ENCODE results near the gene SLC26A6. TPM values are rescaled to one million over a fixed set of nuclear protein-coding genes. Genes with fewer than 3 reads are reported as not detected.

Gene SLC26A6
- total and polyA plus RNA-seq, 2 of the 13 experiments (the other 11 are each of a cell fraction or from before 2014, with no cell fraction given), result 40.7 to 184 TPM

- TF ChIP-seq RAD21 (CRISPR knock-in tag; IDR thresholded peaks at IDR 0.05) (no peak), ZNF253 (CRISPR knock-in tag; IDR thresholded peaks at IDR 0.05; ENCODE audit: borderline replicate concordance) (0 out of 2 replicates have a peak, but pooled peaks have one; percentile 6), BRD4 (CRISPR knock-in tag; IDR thresholded peaks at IDR 0.05) (no peak), KLF6 (CRISPR knock-in tag; IDR thresholded peaks at IDR 0.05) (no peak), ZNF354B (CRISPR knock-in tag; IDR thresholded peaks at IDR 0.05) (no peak), FOXC1 (CRISPR knock-in tag; IDR thresholded peaks at IDR 0.05; ENCODE audit: borderline replicate concordance) (no peak)
These were observed 27.0 kb upstream of the SLC26A6 start (continued) for GRCh38 chr3:48662145-48662752.

GRCh38 chr3:48661501-48662144 is 26.4 kb upstream of the SLC26A6 start:
- Histone ChIP-seq H2AFZ (ENCODE audit: low read length) (no peak overlapping the region), H3K79me2 (ENCODE audit: insufficient read depth, low read length) (no peaks in the 10 kb centered on the region), H3K4me3 (replicated peaks in 1 of 3; ENCODE audit: insufficient read depth in 1 of 3, low read depth in 2 of 3, low read length in 3 of 3) (peak overlapping the region; percentile 56 to 77 (median 58); a peak in 5 of 6 replicates), H3K9me3 (ENCODE audit: low read length) (no peaks in the 10 kb centered on the region), H3K27me3 (ENCODE audit: control insufficient read depth in 1 of 2, insufficient read depth in 2 of 2, low read length in 2 of 2) (no peaks in the 10 kb centered on the region), H4K20me1 (ENCODE audit: insufficient read depth, low read length) (peaks cover 6% of the 10 kb centered on the region), H3K36me3 (replicated peaks in 1 of 2; ENCODE audit: control insufficient read depth in 1 of 2, insufficient read depth in 2 of 2, low read length in 2 of 2) (peaks cover 1 to 3% of the 10 kb centered on the region in 2 experiments; a peak in 2 of 5 replicates), H3K4me1 (ENCODE audit: insufficient read depth, low read length) (peaks cover 21% of the 10 kb centered on the region), H3K27ac (ENCODE audit: extremely low read length, insufficient read depth, low read length) (peak overlapping the region; percentile 79), H3K9ac (ENCODE audit: insufficient read depth, low read depth, low read length) (peak overlapping the region; percentile 68), H3K4me2 (ENCODE audit: low read depth, low read length) (peak overlapping the region; percentile 67)
- ChIA-PET CTCF (ENCODE audit: low intra/inter-chr PET ratio, low total read pairs) (no interaction called here), POLR2A (interaction anchor here (0.6 to 4.0 kb wide), 12 partner anchors 25 to 222 kb away, joined by 3 to 40 read pairs (median 4); partner anchors contain the start of genes CCDC51, IP6K2, PFKFB4 and SLC26A6)
- FAIRE-seq (no peak), ATAC-seq (peak; percentile 12), DNase-seq (ENCODE audit: low spot score) (peak; percentile 52)
- intact Hi-C loops (cut with micrococcal nuclease; ENCODE audit: unreplicated experiment), result no loop called here
- no TSS peak for BruUV-seq (replicated peaks)
- 62% methylated on average over 10 of the region's 67 CpGs for WGBS (ENCODE audit: low lambda C conversion rate)
- in situ Hi-C loops (cut with HindIII; ENCODE audit: extremely low pct_ligation_motif_present, low pct_unique_long_range_greater_than_20kb), result no loop called here
- peak; percentile 87 for TF ChIP-seq NR2C2 (CRISPR knock-in tag; IDR thresholded peaks at IDR 0.05; ENCODE audit: borderline replicate concordance)
- TF ChIP-seq ZNF138 (CRISPR knock-in tag; IDR thresholded peaks at IDR 0.05; ENCODE audit: low read depth), result peak; percentile 100
- TF ChIP-seq SMAD9 (CRISPR knock-in tag; IDR thresholded peaks at IDR 0.05), result peak; percentile 100
- no peak for TF ChIP-seq RAD51 (IDR thresholded peaks at IDR 0.05; ENCODE audit: borderline replicate concordance)
- TF ChIP-seq ZEB1 (IDR thresholded peaks at IDR 0.05; ENCODE audit: insufficient replicate concordance, low read depth), result no peak
- TF ChIP-seq KLF13 (CRISPR knock-in tag; IDR thresholded peaks at IDR 0.05), result peak; percentile 100
- TF ChIP-seq ZBTB39 (CRISPR knock-in tag; IDR thresholded peaks at IDR 0.05), result peak; percentile 99
- peak; percentile 97 for TF ChIP-seq ZNF768 (CRISPR knock-in tag; IDR thresholded peaks at IDR 0.05)
- peak; percentile 100 for TF ChIP-seq ARID4A (CRISPR knock-in tag; IDR thresholded peaks at IDR 0.05; ENCODE audit: borderline replicate concordance)

Measured in HepG2 (cell line).